CD4-positive, alpha-beta T cell treated with Interferon alpha-2 for 1 hour (primary cell): ENCODE measurements around the gene KIF17.

Experiments used
- DNase-seq, 2 donors: peaks; one replicate each; pipeline ENCODE4 v3.0.0-alpha.2; 2020 to 2022

Gene KIF17

DNA sequence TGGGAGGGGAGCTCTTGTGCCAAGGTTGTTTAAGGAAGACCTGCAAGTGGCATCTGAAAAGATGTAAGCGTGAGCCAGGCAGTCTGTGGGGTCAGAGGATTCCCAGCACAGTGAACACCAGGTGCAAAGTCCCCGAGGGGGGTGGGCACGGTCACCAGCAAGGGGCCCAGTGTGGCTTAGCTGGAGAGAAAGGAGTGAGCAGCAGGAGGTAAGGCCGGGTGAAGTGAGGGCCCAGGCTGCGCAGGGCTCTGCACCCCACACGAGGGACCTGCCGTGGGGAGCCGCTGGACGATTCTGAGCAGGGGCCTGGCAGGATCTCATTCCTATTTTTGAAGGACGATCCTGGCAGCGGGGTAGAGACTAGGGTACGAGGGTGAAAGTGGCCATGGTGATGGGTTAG lies 60.8 kb downstream of the KIF17 start:
- DNase-seq: no peak

DNA sequence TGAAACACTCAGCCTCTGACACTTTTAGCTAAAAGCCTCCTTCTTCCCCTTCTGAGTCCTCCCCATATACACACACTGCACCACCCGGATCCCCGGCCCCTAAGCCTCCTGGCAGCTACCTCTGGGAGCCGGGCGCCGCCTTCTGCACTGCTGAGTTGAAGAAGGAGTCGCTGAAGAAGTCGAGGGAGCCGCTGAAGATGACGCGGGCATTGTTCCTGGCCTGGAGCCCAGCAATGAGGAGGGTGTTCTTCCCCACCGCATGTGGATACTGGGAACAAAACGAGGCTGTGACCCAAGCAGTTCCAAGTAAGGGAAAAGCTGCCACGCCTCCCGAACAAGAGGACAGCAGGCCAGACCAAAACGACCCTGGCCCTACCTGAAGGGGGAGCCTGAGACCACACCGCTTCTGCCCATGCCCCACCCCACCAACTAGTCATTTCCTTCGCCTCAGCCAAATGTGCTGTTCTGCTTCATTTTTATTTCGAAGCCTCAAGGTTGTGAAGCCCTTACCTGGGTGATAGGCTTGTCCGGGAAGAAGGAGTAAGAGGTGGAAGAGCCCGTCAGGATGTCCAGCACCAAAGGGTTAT lies 63.6 kb downstream of the KIF17 start:
- DNase-seq: no peak

DNA sequence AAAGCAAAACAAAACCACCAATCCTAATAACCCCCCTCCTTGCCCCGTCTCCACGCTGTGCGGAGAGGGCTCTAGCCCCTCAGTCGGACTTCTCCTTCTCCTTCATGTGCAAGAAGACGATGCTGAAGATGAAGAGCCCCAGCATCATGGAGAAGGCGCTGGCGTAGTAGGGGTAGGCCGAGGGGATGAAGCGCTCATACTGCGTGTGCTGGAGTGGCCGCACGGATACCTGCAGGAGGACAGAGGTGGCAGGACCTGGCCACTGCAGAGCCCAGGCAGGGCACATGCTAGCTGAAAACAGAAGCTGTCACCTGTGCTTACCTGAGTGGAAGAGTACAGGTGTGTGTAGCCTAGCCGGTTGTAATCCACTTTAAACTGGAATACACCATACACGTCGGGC lies 65.5 kb downstream of the KIF17 start:
- DNase-seq: no peak

DNA sequence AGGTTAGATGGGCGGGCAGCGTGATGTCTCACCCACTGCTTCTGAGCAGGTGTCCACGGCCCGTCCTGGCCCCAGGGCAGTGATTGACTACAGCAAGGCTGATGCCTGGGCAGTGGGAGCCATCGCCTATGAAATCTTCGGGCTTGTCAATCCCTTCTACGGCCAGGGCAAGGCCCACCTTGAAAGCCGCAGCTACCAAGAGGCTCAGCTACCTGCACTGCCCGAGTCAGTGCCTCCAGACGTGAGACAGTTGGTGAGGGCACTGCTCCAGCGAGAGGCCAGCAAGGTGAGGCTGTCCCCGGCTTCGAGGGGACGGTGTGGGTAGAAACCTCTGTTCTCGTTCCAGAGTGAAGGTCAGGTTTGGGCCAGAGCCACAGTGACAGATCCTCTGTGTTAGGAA lies 68.9 kb downstream of the KIF17 start:
- DNase-seq: no peak

DNA sequence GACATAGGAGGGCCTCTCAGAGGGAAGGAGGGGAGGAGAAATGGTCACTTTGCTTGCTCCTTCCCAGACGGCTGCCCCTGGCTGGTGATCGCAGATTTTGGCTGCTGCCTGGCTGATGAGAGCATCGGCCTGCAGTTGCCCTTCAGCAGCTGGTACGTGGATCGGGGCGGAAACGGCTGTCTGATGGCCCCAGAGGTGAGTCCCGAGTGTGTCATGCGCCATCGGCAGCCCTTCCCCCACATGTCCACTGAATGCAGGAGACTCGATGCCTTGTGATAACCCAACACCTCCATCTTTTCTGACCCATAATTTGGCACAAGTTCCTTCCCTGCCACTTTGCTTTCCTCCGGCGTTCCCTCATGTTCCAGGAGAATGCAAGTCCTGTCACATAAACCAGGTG lies 69.4 kb downstream of the KIF17 start:
- DNase-seq: no peak

DNA sequence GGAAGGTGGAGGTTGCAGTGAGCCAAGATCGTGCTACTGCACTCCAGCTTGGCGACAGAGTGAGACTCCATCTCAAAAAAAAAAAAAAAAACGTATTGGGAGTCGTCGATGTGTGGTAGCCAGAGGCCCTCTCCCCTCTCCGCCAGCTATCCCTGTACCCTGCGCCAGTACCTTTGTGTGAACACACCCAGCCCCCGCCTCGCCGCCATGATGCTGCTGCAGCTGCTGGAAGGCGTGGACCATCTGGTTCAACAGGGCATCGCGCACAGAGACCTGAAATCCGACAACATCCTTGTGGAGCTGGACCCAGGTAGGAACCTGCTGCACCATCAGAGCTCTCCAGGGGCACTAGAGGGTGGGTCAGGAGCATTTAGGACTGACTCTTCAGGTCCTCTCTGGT lies 72.4 kb downstream of the KIF17 start:
- DNase-seq: no peak

DNA sequence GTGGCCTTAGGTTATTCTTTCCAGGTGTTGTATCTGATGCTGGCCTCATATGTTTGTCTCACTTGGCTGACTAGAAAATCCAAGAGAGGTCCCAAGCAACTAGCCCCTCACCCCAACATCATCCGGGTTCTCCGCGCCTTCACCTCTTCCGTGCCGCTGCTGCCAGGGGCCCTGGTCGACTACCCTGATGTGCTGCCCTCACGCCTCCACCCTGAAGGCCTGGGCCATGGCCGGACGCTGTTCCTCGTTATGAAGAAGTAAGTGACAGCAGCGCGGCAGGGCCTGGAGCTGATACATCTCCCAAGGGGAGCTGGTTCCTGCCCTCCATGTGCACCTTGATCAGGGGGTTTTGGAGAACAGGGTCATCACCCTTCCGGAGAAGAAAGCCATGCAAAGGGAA lies 73.4 kb downstream of the KIF17 start:
- DNase-seq: no peak

DNA sequence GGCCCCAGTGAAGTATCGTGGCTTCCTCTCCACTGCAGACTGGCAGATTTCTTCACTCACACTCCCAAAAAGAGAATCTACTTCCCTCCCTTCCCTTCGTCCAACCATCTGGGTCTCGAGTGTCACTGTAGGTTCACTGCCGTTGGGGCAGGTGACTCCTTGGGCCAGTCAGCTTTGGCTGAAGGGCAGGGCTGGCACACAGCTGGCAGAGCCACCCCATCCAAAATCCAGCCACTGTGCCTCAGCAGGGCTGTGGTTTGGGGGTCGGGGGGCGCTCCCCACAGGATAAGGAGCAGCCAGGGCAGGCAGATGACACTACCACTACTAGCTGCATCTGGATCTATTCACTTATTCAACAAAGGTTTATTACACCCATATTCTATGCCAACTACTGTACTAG lies 74.7 kb downstream of the KIF17 start:
- no peak for DNase-seq

DNA sequence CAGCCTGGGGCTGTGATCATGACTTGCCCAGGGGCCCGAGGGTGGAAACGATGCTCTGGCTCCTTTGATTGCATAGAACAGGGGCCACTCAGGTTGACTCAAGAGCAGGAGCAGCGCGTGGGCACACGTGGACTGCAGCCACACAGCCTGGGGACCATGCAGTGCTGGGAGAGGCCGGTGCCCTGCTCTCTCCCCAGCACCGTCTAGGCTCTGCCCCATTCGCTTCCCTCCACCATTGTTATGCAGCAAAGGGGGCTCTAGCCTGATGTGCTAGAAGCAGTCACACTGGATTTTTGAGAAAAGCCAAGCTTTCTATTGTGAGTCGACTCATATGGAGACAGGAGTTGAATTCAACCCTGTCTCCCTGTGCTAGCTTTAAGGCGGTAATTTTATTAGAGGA lies 75.8 kb downstream of the KIF17 start:
- no peak for DNase-seq

DNA sequence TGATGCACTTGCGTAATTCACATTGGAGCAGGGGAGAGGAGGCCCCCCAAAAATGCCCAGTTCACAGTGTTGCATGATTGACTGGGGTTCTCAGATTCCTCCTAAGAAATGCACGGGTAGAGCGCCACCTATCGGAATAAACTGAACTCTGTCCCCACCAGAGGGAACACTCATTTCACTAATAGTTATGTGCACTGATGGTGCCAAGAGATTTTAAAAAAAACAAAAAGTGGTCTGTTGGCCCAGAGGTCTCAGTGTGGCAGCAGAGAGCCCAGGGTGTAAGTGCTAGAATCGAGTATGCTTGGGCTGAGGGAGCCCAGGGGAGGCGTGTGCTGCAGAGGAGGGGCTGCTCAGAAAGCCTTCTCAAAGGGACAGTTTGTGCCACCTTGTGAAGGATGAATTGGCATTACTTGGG lies 77.6 kb downstream of the KIF17 start:
- DNase-seq: peak; percentile 45 to 73

DNA sequence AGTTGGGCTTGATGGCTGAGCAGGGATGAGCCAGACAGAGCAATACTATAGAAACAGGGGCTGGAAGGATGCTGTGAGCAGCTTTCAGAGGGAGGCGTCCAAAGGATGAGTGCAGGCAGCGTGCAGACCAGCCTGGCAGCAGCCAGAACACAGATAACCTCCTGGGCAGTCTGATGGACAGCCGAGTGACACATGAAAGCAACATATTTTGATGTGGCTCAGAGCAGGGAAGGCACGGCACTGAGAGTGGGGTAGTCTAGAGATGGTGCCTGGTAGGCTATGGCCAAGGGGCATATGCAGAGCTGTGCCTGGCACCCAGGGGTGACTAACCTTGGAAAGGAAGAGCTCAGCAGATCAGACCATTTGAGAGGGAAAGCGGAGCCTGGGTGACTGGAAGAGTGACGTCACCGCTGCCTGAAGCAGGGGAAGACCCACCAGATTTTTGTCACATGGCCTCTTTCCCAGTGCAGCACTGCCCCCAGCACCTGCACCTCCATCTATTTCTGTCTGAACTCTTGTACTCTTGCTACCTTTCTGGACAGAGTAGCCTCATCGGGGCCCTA lies 80.9 kb downstream of the KIF17 start:
- DNase-seq: no peak

DNA sequence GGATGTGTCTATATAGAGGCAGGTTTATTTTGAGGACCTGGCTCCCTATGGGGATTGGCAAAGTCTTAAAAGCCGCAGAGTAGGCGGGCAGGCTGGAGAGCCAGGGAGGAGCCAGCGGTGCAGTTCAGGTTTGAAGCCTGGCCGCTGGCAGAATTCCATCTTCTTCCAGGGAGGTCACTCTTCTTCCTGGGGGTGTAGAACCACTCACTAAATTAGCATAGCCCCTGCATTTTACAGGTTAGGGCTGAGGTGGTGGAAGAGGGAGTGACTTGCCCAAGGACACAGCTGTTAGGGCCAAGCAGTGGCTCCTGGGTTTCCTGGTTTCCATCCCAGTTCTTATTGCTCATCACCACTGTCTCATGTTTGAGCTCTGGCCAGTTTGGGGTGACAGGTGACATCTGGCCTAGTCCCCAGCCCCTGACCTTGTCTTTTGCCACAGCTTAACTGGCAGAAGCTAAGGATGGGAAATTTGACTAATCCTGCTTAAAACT lies 83.2 kb downstream of the KIF17 start:
- peak; percentile 10 to 44 for DNase-seq

DNA sequence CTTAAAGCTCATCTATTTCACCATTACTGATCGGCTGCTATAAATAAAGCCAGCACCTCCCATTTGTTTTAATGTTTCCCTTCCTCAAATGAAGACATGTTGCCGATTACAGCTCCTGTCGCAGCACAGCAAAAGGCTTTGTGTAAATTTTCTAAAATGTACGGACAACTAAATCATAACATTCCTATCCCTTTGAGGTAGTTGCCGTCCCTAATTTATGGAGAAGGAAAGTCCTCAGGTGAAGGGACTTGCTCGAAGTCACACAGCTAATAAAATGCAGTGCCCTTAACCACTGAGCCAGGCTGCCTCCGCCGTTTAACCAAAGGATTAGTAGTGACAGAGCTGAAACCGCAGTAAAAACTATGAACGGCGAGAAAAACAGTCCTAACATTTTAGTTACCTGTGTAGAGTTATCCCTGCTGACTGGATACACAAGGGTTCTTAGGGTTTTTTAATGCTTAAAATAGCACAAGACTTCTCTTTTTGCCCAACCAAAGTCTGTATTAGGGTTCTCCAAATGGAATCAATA lies 83.7 kb downstream of the KIF17 start:
- DNase-seq: no peak

DNA sequence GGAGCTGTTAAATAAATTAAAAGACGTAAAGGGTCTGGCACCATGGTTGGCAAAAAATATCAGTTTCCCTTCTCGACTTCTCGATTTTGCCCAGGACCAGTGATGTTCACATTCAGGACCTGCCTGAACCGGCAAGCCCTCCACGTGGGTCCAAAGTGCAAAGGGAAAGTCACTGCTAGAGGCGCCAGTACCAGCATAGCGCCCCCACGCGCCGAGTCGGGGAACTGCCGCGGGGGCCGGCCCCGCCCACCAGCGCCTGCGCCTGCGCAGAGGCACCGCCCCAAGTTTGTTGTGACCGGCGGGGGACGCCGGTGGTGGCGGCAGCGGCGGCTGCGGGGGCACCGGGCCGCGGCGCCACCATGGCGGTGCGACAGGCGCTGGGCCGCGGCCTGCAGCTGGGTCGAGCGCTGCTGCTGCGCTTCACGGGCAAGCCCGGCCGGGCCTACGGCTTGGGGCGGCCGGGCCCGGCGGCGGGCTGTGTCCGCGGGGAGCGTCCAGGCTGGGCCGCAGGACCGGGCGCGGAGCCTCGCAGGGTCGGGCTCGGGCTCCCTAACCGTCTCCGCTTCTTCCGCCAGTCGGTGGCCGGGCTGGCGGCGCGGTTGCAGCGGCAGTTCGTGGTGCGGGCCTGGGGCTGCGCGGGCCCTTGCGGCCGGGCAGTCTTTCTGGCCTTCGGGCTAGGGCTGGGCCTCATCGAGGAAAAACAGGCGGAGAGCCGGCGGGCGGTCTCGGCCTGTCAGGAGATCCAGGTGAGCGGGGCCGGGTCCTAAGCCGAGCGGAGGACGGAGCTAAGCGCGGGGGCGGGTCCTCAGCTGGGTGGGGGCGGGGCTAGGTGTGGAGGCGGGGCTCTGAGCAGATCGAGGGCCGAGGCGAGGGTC lies 84.4 kb downstream of the KIF17 start, which contains the start of gene PINK1:
TSS of gene PINK1 (plus strand) at position 269 of the 875 bp plus-strand sequence. CDS start at position 360, 91 bp downstream.
- peak; percentile 84 to 92 for DNase-seq

DNA sequence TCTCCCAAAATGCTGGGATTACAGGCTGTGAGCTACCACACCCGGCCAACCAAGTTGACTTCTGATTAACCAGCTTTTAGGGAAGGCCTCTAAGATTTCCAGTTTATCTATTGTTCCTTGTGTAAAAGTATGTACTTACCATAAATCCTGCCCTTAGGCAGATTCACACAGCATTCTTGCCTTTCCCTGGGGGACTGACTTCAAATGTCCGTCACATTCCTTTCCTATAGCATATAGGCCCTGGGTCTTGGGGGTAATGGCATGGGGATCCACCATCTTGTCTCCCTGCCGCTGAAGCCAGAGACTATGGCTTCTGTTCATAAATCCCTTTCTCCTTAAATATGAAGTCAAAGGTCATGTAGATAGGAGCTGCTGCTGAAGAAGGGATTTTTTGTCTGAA lies 85.4 kb downstream of the KIF17 start:
- DNase-seq: no peak

DNA sequence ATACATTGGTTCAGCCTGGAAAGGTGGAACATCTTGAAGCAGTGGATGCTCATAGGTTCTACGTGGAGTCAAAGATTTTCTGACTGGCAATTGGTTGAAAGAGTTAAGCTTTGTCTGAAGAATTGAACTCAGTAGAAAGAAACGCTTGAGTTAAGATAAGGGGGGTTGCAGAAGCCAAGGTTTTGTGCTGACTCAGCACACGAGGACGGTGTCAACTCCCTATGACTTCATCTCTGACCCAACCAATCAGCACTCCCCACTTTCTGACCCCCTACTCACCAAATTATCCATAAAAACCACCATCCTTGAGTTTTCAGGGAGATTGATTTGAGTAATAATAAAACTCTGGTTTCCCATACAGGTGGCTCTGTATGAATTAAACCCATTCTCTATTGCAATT lies 87.1 kb downstream of the KIF17 start:
- no peak for DNase-seq

DNA sequence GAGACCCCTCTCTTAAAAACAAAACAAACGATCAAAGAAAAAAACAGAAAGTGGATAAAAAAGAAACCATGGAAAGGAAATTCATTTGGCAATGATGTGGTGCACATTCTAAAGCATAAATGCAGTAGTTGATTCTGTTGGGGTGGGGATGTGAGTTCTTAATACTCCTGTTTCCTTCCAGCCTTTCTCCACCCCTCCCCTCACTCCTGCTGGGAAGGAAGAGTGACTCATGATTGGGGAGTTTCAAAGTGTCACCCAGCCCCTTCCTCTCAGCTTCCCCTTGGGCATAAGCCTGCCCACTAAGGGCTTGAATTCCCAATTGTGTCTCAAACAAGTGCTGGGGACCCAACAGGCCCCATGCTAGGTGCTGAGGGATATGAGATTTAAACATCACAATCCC lies 91.3 kb downstream of the KIF17 start:
- DNase-seq: no peak

DNA sequence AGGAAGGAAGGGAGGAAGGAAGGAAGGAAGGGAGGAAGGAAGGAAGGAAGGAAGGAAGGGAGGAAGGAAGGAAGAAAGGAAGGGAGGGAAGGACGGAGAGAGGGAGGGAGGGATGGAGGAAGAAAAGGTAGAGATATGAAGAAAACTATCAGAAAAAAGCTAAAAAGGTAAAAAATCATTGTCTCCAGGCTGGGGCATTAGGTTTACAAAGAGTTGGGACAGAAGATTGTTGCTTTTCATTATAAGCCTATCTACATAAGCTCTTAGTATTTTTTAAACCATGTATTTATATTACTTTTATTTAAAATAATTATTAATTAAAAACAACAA lies 91.7 kb downstream of the KIF17 start:
- DNase-seq: no peak

DNA sequence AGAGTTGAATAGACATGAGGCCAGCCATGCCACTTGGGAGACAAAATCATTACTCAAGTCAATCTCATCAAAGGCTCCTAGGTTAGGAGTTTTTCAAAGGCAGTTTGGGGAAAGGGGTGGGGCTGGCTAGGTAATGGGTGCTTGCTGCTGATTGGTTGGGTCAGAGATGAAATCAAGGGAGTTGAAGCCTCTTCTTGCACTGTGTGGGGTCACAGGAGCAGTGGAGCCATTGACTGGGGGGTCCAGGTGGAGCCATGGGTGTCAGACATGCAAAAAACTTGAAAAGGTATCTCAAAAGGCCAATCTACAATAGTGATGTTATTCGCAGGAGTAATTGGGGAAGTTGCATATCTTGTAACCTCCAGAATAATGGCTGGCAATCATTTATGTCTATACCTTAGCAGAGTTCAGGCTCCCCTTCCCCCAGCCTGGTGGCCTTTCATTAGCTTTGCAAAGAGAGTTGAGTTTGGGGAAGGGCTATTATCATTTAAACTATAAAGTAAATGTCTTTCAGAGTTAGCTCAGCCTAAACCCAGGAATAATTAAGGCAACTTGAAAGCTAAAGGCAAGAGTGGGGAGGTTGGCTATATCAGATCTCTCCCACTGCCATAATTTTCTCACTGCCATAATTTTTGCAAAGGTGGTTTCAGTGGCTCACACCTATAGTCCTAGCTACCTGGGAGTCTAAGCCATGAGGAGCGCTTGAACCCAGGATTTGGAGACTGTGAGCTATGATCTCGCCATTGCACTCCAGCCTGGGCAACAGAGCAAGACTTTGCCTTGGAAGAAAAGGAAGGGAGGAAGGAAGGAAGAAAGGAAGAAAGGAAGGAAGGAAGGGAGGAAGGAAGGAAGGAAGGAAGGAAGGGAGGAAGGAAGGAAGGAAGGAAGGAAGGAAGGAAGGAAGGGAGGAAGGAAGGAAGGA lies 92.4 kb downstream of the KIF17 start:
- DNase-seq: no peak

DNA sequence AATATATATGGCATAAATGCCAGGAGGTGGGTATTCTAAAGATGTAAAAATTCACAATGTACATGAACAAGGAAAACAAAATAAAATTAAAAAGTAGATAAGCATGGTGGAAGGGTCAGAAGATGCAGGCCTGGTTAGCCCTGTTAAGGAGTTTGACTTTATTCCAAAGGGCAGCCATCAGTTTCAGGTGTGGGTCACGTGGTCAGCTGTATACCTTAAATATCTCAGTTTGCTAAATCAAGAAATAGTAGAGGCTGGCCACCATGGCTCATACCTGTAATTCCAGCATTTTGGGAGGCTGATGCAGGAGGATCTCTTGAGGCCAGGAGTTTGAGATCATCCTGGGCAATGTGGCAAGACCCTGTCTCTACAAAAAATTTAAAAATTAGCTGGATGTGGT lies 93.1 kb downstream of the KIF17 start:
- no peak for DNase-seq

DNA sequence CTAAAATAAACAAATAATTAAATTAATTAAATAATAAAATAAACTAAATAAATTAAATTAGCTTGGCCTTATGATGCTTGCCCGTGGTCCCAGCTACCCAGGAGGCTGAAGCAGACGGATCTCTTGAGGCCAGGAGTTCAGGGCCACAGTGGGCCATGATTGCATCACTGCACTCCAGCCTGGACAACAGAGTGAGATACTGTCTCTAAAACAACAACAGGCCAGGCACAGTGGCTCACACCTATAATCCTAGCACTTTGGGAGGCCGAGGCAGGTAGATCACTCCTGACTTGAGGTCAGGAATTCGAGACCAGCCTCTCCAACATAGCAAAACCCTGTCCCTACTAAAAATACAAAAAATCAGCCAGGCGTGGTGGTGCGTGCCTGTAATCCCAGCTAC lies 96.8 kb downstream of the KIF17 start:
- DNase-seq: no peak

DNA sequence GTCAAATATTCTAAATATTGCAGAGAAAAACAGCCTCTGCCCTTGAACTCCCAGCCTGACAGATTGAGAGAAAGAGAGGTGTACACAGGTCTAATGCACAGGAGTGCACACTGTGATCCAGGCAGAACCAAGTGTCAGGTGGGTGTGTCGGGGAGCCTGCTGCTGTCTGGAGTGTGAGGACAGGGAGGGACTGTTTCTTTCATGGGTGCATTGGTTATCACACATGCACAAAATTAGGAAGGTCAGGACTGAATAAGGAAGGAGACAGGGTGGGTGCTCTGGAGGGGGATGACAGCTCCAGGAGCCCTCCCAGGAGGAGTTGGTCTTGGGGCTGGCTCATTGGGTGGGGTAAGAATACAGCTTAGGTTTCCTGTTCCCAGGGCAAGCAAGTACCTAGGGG lies 97.8 kb downstream of the KIF17 start:
- no peak for DNase-seq

DNA sequence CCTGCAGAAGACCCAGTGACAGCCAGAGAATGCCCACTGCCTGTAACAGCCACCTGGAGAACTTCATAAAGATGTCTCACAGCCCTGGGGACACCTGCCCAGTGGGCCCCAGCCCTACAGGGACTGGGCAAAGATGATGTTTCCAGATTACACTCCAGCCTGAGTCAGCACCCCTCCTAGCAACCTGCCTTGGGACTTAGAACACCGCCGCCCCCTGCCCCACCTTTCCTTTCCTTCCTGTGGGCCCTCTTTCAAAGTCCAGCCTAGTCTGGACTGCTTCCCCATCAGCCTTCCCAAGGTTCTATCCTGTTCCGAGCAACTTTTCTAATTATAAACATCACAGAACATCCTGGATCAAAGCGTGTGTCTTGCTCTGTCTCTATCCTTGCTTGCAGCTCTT lies 99.3 kb downstream of the KIF17 start:
- no peak for DNase-seq
